ENCODE measurements around the gene TMEM109. TPM values are rescaled to one million over a fixed set of nuclear protein-coding genes. Genes with fewer than 3 reads are reported as not detected.

The TMEM109 gene
- total and polyA plus RNA-seq, 2 of the 8 experiments (the other 6 are each of a cell fraction or from before 2014, with no cell fraction given), result 27.3 to 30.3 TPM

- Histone ChIP-seq H3K4me2 (ENCODE audit: insufficient read depth in 1 of 2, low read depth in 2 of 2, low read length in 2 of 2) (no peak overlapping the region), H3K23me2 (ENCODE audit: low read depth, low read length) (no peaks in the 10 kb centered on the region), H2BK120ac (replicated peaks; ENCODE audit: low read depth, low read length) (no peak overlapping the region), H3K4me3 (ENCODE audit: extremely low read depth in 1 of 4, insufficient read depth in 2 of 4, low read depth in 3 of 4, low read length in 4 of 4) (no peak overlapping the region), H3K18ac (ENCODE audit: extremely low read depth, low read length) (no peak overlapping the region), H4K8ac (ENCODE audit: extremely low read depth, insufficient read depth, low read length) (peak overlapping the region; percentile 9; the same call in 1 of the 2 replicates), H3K79me1 (ENCODE audit: low read depth, low read length) (no peaks in the 10 kb centered on the region), H4K91ac (replicated peaks; ENCODE audit: insufficient read length, low read length) (no peak overlapping the region), H3K36me3 (ENCODE audit: control insufficient read depth in 2 of 4, insufficient read depth in 4 of 4, low read length in 3 of 4) (no peaks in the 10 kb centered on the region), H4K20me1 (replicated peaks in 1 of 2; ENCODE audit: control insufficient read depth in 1 of 2, insufficient read depth in 2 of 2, low read length in 2 of 2) (no peaks in the 10 kb centered on the region), H3K27ac (ENCODE audit: low read depth, low read length) (no peak overlapping the region), H3K4ac (replicated peaks; ENCODE audit: insufficient read length, low read depth, low read length) (no peak overlapping the region), H3K14ac (ENCODE audit: insufficient read length) (no peak overlapping the region), H4K5ac (ENCODE audit: insufficient read length, low read depth, low read length) (no peak overlapping the region), H3K4me1 (replicated peaks in 1 of 4; ENCODE audit: control insufficient read depth in 3 of 4, insufficient read depth in 4 of 4, low read length in 3 of 4) (peaks cover 0 to 1% (median 0%) of the 10 kb centered on the region in 4 experiments; a peak in 4 of 7 replicates), H3K79me2 (ENCODE audit: control insufficient read depth in 1 of 2, insufficient read depth in 2 of 2, low read length in 2 of 2) (no peaks in the 10 kb centered on the region), H3K56ac (replicated peaks; ENCODE audit: insufficient read length, low read depth, low read length) (no peak overlapping the region), H2BK12ac (ENCODE audit: low read depth, low read length) (no peak overlapping the region), H3K9me3 (ENCODE audit: insufficient read depth in 2 of 2, low read depth in 1 of 2, low read length in 1 of 2) (no peaks in the 10 kb centered on the region), H2BK20ac (ENCODE audit: low read length) (no peak overlapping the region), H2AK5ac (ENCODE audit: low read depth, low read length) (no peak overlapping the region), H2BK5ac (ENCODE audit: low read depth, low read length) (no peak overlapping the region), H2AFZ (ENCODE audit: low read length) (no peak overlapping the region), H3K27me3 (replicated peaks in 1 of 4; ENCODE audit: control insufficient read depth in 3 of 4, extremely low read depth in 1 of 4, insufficient read depth in 3 of 4, low read length in 3 of 4) (no peaks in the 10 kb centered on the region), H3K23ac (ENCODE audit: insufficient read length) (no peak overlapping the region), H3K9ac (replicated peaks in 1 of 4; ENCODE audit: extremely low read depth in 1 of 4, low read depth in 3 of 4, low read length in 3 of 4) (no peak overlapping the region), H2BK15ac (ENCODE audit: low read length) (no peak overlapping the region)
- ChIA-PET POLR2A (ENCODE audit: partially characterized antibody) (interaction anchor here (1.2 to 4.2 kb wide), 4 partner anchors 12 to 47 kb away, joined by 3 to 20 read pairs (median 5); no protein-coding TSS in a partner anchor), CTCF (ENCODE audit: partially characterized antibody) (interaction anchor here (0.6 to 5.6 kb wide), 15 partner anchors 12 to 146 kb away, joined by 3 to 37 read pairs (median 4); partner anchors contain the start of gene PTGDR2)
- no peak for DNase-seq (ENCODE audit: low read depth in 1 of 2, low spot score in 2 of 2)
- WGBS, 2 experiments (ENCODE audit: extremely low coverage in 1 of 2, insufficient coverage in 1 of 2, insufficient read length in 1 of 2, insufficient replicate concordance in 2 of 2, low coverage in 1 of 2, low lambda C conversion rate in 2 of 2, missing lambda C conversion rate in 1 of 2), result 85% methylated on average over 9 of the region's 10 CpGs; no CpG with 5 or more reads in 1 of the 2 experiments
- FAIRE-seq, result no peak
- no peak for TF ChIP-seq RFX5 (IDR thresholded peaks at IDR 0.05; ENCODE audit: borderline replicate concordance, low read depth, low read length)
- TF ChIP-seq ZNF274 (IDR thresholded peaks at IDR 0.05; ENCODE audit: borderline replicate concordance, extremely low read depth, low read length), result no peak
- no peak for TF ChIP-seq CBX5 (IDR thresholded peaks at IDR 0.05; ENCODE audit: low read depth, low read length)
- TF ChIP-seq FOSL1 (IDR thresholded peaks at IDR 0.05; ENCODE audit: insufficient read depth, low read depth, low read length), result no peak
- TF ChIP-seq RAD21 (IDR thresholded peaks at IDR 0.05 in 1 of 2, conservative IDR thresholded peaks at IDR 0.05 in 1 of 2; ENCODE audit: low read depth in 2 of 2, low read length in 2 of 2), result no peak
- TF ChIP-seq HDAC6 (IDR thresholded peaks at IDR 0.05; ENCODE audit: low read depth, low read length), result no peak
- no peak for TF ChIP-seq GABPA (IDR thresholded peaks at IDR 0.05; ENCODE audit: borderline replicate concordance, insufficient read depth, low read length)
- TF ChIP-seq RBBP5 (IDR thresholded peaks at IDR 0.05; ENCODE audit: borderline replicate concordance, low read depth, low read length), result no peak
- TF ChIP-seq NANOG (IDR thresholded peaks at IDR 0.05; ENCODE audit: insufficient read depth, low read depth, low read length, poor library complexity, severe bottlenecking), result no peak
- no peak for TF ChIP-seq CEBPB (IDR thresholded peaks at IDR 0.05; ENCODE audit: low read depth, low read length)
- TF ChIP-seq JUND (IDR thresholded peaks at IDR 0.05; ENCODE audit: low read length), result no peak
- no peak for TF ChIP-seq SIRT6 (IDR thresholded peaks at IDR 0.05; ENCODE audit: low read length)
Measured at GRCh38 chr11:60867871-60868681, 45.9 kb upstream of the TMEM109 start.
